MCF 10A (cell line): Measurements from ENCODE around the gene ZNF91. TPM values are rescaled to one million over a fixed set of nuclear protein-coding genes. Genes with fewer than 3 reads are reported as not detected.

Source experiments
- BruUV-seq: library from RNA; stranded (reverse); fragments of 400-500 nt; replicated peaks from 2 replicates; lab custom pipeline; 2021; lab: Mats Ljungman, UMichigan
- CTCF ChIA-PET: fragments of 300-600 bp; sonication (Branson Sonifier 250); formaldehyde crosslinking; extraction: SDS; loops from one replicate; lab custom pipeline; 2021; ENCODE audit warnings: antibody characterized with exemption, inconsistent platforms; lab: Yijun Ruan, JAX
- POLR2A ChIA-PET: fragments of 300-600, 350-650 bp; sonication (Branson Sonifier 250); formaldehyde crosslinking; extraction: SDS; loops from one replicate; lab custom pipeline; 2020; ENCODE audit warnings: antibody characterized with exemption, inconsistent platforms; lab: Yijun Ruan, JAX
- DNase-seq: peaks from one replicate; pipeline ENCODE4 v3.0.0-alpha.2; 2018; ENCODE audit not compliant: unreplicated experiment
- H3K27ac Mint-ChIP-seq: one replicate; pipeline ENCODE4 v1.8.0; 2022; ENCODE audit warnings: mild to moderate bottlenecking, low read depth, mixed read lengths; ENCODE audit not compliant: unreplicated experiment
- H3K27me3 Mint-ChIP-seq: one replicate; pipeline ENCODE4 v1.8.0; 2022; ENCODE audit warnings: mixed read lengths; ENCODE audit not compliant: insufficient read depth, unreplicated experiment
- H3K36me3 Mint-ChIP-seq: one replicate; pipeline ENCODE4 v1.8.0; 2022; ENCODE audit warnings: mild to moderate bottlenecking, moderate library complexity, mixed read lengths; ENCODE audit not compliant: insufficient read depth, unreplicated experiment
- H3K4me1 Mint-ChIP-seq: one replicate; pipeline ENCODE4 v1.8.0; 2022; ENCODE audit warnings: mixed read lengths; ENCODE audit not compliant: insufficient read depth, unreplicated experiment
- H3K4me3 Mint-ChIP-seq: one replicate; pipeline ENCODE4 v1.8.0; 2022; ENCODE audit warnings: mild to moderate bottlenecking, moderate library complexity, mixed read lengths; ENCODE audit not compliant: unreplicated experiment
- H3K9me3 Mint-ChIP-seq: one replicate; pipeline ENCODE4 v1.8.0; 2022; ENCODE audit warnings: mixed read lengths; ENCODE audit not compliant: unreplicated experiment
- intact Hi-C: fragments of 100-400 bp; cut with micrococcal nuclease; formaldehyde crosslinking; loops from 2 replicates; pipeline ENCODE4 v1.14.1; 2022
- total RNA-seq: library from RNA; stranded (reverse); gene quantifications from 2 replicates; pipeline ENCODE4 v1.2.3, GENCODE V29; 2022
- TF ChIP-seq, protein P1 (sequence below): fragments of 200-600 bp; IDR thresholded peaks from one replicate; pipeline ENCODE4 v1.8.0; 2022; ENCODE audit warnings: antibody characterized with exemption, mild to moderate bottlenecking; ENCODE audit not compliant: unreplicated experiment

ZNF91 gene
- total RNA-seq, 1 experiment from 2014 or later = 15.8 TPM

DNA sequence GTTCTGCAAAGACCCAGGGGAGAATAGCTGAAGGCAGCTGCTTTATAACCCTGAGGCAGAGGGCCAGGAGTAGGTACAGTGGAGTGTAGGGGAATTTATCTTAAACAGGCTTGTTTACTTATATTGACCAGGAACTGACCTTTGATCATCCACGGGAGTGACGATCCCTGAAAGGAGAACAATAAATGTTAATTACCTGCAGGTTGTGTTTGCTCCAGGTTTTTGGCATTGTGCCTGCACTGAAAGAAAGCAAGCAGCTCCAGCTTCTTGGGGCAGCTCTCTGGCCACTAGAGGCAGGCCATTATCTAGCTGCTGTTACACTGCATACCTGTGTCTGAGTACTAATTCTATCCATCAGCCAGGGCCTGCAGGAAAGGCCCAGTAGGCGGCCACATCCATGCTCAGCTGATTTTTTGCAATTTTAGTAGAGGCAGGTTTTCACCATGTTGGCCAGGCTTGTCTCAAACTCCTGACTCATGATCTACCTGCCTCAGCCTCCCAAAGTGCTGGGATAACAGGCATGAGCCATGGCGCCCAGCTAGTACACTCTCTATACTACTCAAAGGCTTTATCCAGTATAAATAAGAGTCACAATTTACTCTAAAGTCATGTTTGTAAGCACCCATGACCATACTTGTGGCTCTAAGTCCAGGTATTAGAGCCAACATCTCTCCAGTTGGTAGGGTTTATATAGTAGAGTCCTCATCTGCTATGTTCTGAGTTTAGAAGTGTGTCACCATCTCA, 8.5 kb upstream of the ZNF91 start:
- no peak overlapping the region for H3K4me3 Mint-ChIP-seq
- POLR2A ChIA-PET = interaction anchor here (0.9 to 2.9 kb wide), 2 partner anchors 8 to 76 kb away, joined by 3 to 12 read pairs; partner anchors contain the start of gene ZNF91

DNA sequence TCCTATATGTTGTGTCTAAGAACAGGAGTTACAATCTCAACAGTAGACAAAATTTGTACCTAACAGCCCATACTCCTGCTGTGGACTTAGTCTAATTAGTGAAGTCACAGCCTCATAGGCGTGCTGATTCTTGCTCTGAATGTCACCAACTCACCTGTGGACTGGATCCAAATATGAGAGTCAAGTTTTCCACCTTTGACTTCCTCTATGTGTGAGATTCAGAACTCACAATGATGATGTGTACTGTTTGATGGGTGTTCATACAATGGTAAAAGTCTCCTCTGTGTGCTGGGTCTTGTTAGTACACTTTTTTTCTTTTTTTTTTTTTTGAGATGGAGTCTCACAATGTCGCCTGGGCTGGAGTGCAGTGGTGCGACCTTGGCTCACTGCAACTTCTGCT, 7.8 kb upstream of the ZNF91 start:
- DNase-seq = no peak
- Mint-ChIP-seq H3K27me3 (no peaks in the 10 kb centered on the region), H3K27ac (no peak overlapping the region), H3K4me3 (no peak overlapping the region), H3K4me1 (no peaks in the 10 kb centered on the region), H3K9me3 (peaks cover 8% of the 10 kb centered on the region), H3K36me3 (no peaks in the 10 kb centered on the region)
- POLR2A ChIA-PET = interaction anchor here (0.7 to 2.9 kb wide), 2 partner anchors 8 to 161 kb away, joined by 3 to 12 read pairs; partner anchors contain the start of gene ZNF91
- intact Hi-C loops = no loop called here
- CTCF ChIA-PET = no interaction called here
- TF ChIP-seq, protein P1, sequence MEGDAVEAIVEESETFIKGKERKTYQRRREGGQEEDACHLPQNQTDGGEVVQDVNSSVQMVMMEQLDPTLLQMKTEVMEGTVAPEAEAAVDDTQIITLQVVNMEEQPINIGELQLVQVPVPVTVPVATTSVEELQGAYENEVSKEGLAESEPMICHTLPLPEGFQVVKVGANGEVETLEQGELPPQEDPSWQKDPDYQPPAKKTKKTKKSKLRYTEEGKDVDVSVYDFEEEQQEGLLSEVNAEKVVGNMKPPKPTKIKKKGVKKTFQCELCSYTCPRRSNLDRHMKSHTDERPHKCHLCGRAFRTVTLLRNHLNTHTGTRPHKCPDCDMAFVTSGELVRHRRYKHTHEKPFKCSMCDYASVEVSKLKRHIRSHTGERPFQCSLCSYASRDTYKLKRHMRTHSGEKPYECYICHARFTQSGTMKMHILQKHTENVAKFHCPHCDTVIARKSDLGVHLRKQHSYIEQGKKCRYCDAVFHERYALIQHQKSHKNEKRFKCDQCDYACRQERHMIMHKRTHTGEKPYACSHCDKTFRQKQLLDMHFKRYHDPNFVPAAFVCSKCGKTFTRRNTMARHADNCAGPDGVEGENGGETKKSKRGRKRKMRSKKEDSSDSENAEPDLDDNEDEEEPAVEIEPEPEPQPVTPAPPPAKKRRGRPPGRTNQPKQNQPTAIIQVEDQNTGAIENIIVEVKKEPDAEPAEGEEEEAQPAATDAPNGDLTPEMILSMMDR = no peak
- BruUV-seq = no TSS peak

More for the DNA sequence above, 8.5 kb upstream of the ZNF91 start:
- Mint-ChIP-seq H3K27ac (no peak overlapping the region), H3K4me1 (no peaks in the 10 kb centered on the region), H3K9me3 (peaks cover 10% of the 10 kb centered on the region), H3K36me3 (no peaks in the 10 kb centered on the region), H3K27me3 (no peaks in the 10 kb centered on the region)
- intact Hi-C loops = no loop called here
- no peak for DNase-seq
- CTCF ChIA-PET = interaction anchor here (0.6 kb wide), 1 partner anchor 130 kb away, joined by 3 read pairs; no protein-coding TSS in a partner anchor
- BruUV-seq = no TSS peak
- TF ChIP-seq, protein P1 = no peak

DNA sequence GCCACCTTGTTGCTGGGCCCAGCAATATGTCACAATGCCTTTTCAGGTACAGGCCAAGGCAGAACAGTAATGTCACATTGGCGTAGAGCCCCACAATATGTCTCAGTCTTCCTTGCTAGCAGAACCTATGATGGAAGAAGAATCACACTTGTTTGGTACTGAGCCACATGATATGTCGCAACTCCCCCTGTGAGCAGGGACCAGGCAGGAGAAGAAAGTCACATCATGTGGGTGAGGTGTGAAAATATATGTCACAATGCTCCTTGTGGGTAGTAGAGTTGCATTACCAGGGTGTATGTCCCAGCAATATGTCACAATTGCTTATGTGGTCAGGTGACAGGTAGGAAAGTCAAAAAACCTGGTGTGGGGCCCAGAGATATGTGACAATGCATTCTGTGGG, 7.1 kb upstream of the ZNF91 start:
- H3K9me3 Mint-ChIP-seq = peaks cover 8% of the 10 kb centered on the region
- H3K27ac Mint-ChIP-seq = no peak overlapping the region
- no peaks in the 10 kb centered on the region for H3K27me3 Mint-ChIP-seq
- H3K4me1 Mint-ChIP-seq = no peaks in the 10 kb centered on the region
- POLR2A ChIA-PET = interaction anchor here (0.7 kb wide), 1 partner anchor 162 kb away, joined by 3 read pairs; no protein-coding TSS in a partner anchor
- CTCF ChIA-PET = no interaction called here
- H3K36me3 Mint-ChIP-seq = no peaks in the 10 kb centered on the region
- no peak overlapping the region for H3K4me3 Mint-ChIP-seq
- intact Hi-C loops = no loop called here
- peak; percentile 17 for DNase-seq
- BruUV-seq = no TSS peak
- TF ChIP-seq, protein P1 = no peak

GRCh38 chr19:23401086-23401610, 5.9 kb upstream of the ZNF91 start:
- Mint-ChIP-seq H3K27me3 (no peaks in the 10 kb centered on the region), H3K4me1 (no peaks in the 10 kb centered on the region), H3K9me3 (peaks cover 8% of the 10 kb centered on the region), H3K36me3 (no peaks in the 10 kb centered on the region), H3K4me3 (no peak overlapping the region), H3K27ac (no peak overlapping the region)
- BruUV-seq = no TSS peak
- DNase-seq = no peak
- CTCF ChIA-PET = no interaction called here
- intact Hi-C loops = no loop called here
- TF ChIP-seq, protein P1 = no peak
- POLR2A ChIA-PET = no interaction called here
